Right atrium auricular region (tissue), 2 donors: Measurements from ENCODE around the gene PAQR4. TPM values are rescaled to one million over a fixed set of nuclear protein-coding genes. Genes with fewer than 3 reads are reported as not detected.
A peak's percentile ranks its signal among the peaks of the same experiment; 100 is the strongest.

Experiments
- DNase-seq: peaks from one replicate; pipeline ENCODE4 v3.0.0-alpha.2; 2019; ENCODE audit warnings: low spot score
- H3K27ac ChIP-seq, 2 donors: fragments of 200-600 bp; sonication (generic); 1 replicate in 1 of 2; 2 replicates in 1 of 2; pipeline ENCODE4 v1.5.1; 2016 to 2019
- H3K27me3 ChIP-seq, 2 donors: fragments of 200-600 bp; sonication (generic); one replicate each; pipeline versions ENCODE4 v1.5.1 to v1.6.0; 2017 to 2019
- H3K36me3 ChIP-seq: fragments of 200-600 bp; sonication (generic); one replicate; pipeline ENCODE4 v1.5.1; 2016
- H3K4me1 ChIP-seq, 2 donors: fragments of 200-600 bp; sonication (generic); one replicate each; pipeline versions ENCODE4 v1.5.1 to v1.6.0; 2017 to 2019
- H3K4me3 ChIP-seq, 2 donors: fragments of 200-600 bp; sonication (generic); 1 replicate in 1 of 2; 2 replicates in 1 of 2; pipeline ENCODE4 v1.5.1; 2017 to 2019; ENCODE audit warnings: mild to moderate bottlenecking in 1 of 2, moderate library complexity in 1 of 2
- H3K9me3 ChIP-seq, 2 donors: fragments of 200-600 bp; sonication (generic); one replicate each; pipeline ENCODE4 v1.5.1; 2019
- CTCF ChIP-seq, 2 donors: fragments of 200-600 bp; sonication (generic); IDR thresholded peaks; one replicate each; pipeline ENCODE4 v1.5.1; 2019; ENCODE audit warnings: antibody characterized with exemption in 2 of 2
- total RNA-seq, 2 donors: library from RNA; depleted of rRNA; stranded (reverse); fragments of >200 nt; gene quantifications; one replicate each; pipeline ENCODE4 v1.1.0, GENCODE V29; 2016

The PAQR4 gene
- 1 to 10 TPM; 4.7 to 5.9 TPM for total RNA-seq

GRCh38 chr16:2968738-2969544 lies at the start of gene PAQR4:
PAQR4 (plus strand) TSS chr16:2969348; CDS start chr16:2969675, 327 bp downstream.
- no peaks in the 10 kb centered on the region for H3K9me3 ChIP-seq
- peak; percentile 84 for DNase-seq
- H3K4me3 ChIP-seq, result peak within 1 kb of the TSS; percentile 58 to 75
- peaks cover 0 to 60% of the 10 kb centered on the region in 2 donors for H3K4me1 ChIP-seq
- no peaks in the 10 kb centered on the region for H3K36me3 ChIP-seq
- TF ChIP-seq CTCF (IDR thresholded peaks at IDR 0.05), result no peak
- peaks cover 22 to 39% of the 10 kb centered on the region in 2 donors for H3K27me3 ChIP-seq
- H3K27ac ChIP-seq, result peak within 1 kb of the TSS in 1 of 2 donors; percentile 52

GRCh38 chr16:2919511-2920255 lies 49.5 kb upstream of the PAQR4 start:
- H3K27me3 ChIP-seq, result no peaks in the 10 kb centered on the region
- peak overlapping the region; percentile 54 to 60 for H3K27ac ChIP-seq
- DNase-seq, result peak; percentile 78
- TF ChIP-seq CTCF (IDR thresholded peaks at IDR 0.05), result peak; percentile 89 to 95
- H3K36me3 ChIP-seq, result peaks cover 17% of the 10 kb centered on the region
- H3K9me3 ChIP-seq, result no peaks in the 10 kb centered on the region
- no peak overlapping the region for H3K4me3 ChIP-seq
- no peaks in the 10 kb centered on the region for H3K4me1 ChIP-seq

GRCh38 chr16:2923481-2923880 lies 45.7 kb upstream of the PAQR4 start:
- no peak for DNase-seq
- peaks cover 0 to 8% of the 10 kb centered on the region in 2 donors for H3K4me1 ChIP-seq
- no peak overlapping the region for H3K4me3 ChIP-seq
- no peaks in the 10 kb centered on the region for H3K27me3 ChIP-seq
- H3K9me3 ChIP-seq, result no peaks in the 10 kb centered on the region
- H3K27ac ChIP-seq, result no peak overlapping the region
- H3K36me3 ChIP-seq, result peaks cover 5% of the 10 kb centered on the region
- no peak for TF ChIP-seq CTCF (IDR thresholded peaks at IDR 0.05)

- H3K27me3 ChIP-seq, result no peaks in the 10 kb centered on the region
- TF ChIP-seq CTCF (IDR thresholded peaks at IDR 0.05), result no peak
- peaks cover 11% of the 10 kb centered on the region for H3K36me3 ChIP-seq
- peaks cover 0 to 8% of the 10 kb centered on the region in 2 donors for H3K4me1 ChIP-seq
- H3K27ac ChIP-seq, result no peak overlapping the region
- no peaks in the 10 kb centered on the region for H3K9me3 ChIP-seq
- DNase-seq, result no peak
- H3K4me3 ChIP-seq, result no peak overlapping the region
These were observed 44.0 kb upstream of the PAQR4 start for GRCh38 chr16:2924901-2925755.

GRCh38 chr16:2925951-2926649 lies 43.0 kb upstream of the PAQR4 start:
- TF ChIP-seq CTCF (IDR thresholded peaks at IDR 0.05), result no peak
- Histone ChIP-seq H3K4me1 (peaks cover 0 to 8% of the 10 kb centered on the region in 2 donors), H3K9me3 (no peaks in the 10 kb centered on the region), H3K27me3 (no peaks in the 10 kb centered on the region), H3K36me3 (peaks cover 21% of the 10 kb centered on the region), H3K4me3 (no peak overlapping the region), H3K27ac (no peak overlapping the region)
- no peak for DNase-seq
